GM11168 (cell line): ENCODE measurements around the gene FKBP15.
"Not testable (repeated sequence)": the region's sequence is repeated elsewhere in the genome, so short reads cannot be mapped to it uniquely, and the experiment has no call there.

Experiments
- in situ Hi-C: fragments of 300-500 bp; cut with MboI; formaldehyde crosslinking; loops from one replicate; pipeline ENCODE4 v1.12.0; 2022; ENCODE audit warnings: low sequenced_read_pairs; ENCODE audit not compliant: unreplicated experiment

Gene FKBP15

DNA sequence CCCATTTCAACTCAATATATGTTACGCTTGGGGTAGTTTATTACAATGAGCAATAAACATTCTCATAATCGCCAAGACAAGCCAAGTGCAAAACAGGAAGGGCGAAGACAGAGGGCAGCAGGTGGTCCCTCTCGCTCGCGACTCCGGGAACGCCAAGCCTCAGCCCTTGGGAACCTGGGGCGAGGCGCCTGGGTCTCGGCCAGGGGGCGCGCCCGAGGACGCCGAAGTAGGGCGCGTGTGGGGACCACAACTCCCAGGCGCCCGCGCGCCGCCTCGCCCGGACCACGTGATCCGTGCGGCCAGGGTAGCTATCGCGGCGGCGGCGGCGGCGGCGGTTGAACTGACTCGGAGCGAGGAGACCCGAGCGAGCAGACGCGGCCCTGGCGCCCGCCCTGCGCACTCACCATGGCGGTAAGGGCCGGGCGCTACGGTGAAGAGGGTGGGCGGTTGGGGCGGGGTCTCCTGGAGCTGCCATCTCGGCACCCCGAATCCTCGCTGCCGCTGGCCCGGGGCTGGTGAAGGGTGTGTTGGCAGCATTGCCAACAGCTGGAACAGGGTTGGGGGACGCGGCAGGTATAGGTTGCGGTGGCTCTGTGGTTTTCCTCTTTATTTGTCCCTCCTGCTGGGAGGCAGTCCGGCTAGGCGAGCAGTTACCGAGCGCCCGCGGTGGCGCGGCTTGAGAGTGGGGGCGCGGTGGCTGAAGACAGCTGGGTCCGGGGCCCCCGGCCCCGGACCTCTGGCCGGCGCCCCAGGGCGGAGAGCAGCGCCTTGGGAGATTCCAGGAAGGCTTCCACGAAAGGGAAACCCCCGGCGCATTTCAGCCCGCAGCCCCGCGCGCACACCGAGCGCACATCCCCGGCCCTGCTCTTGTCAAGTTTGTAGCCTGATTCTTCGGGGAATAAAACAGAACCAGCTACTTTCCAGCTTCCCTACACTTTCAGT, 70.1 kb downstream of the FKBP15 start, which contains the start of gene SLC31A2:
Gene SLC31A2 (plus strand): TSS at position 338 of the 942 bp plus-strand sequence. CDS start 68 bp downstream, at position 406.
- in situ Hi-C loops = no loop called here

- in situ Hi-C loops = not testable (repeated sequence)
These were observed 71.5 kb downstream of the FKBP15 start for GRCh38 chr9:113149561-113149960.

DNA sequence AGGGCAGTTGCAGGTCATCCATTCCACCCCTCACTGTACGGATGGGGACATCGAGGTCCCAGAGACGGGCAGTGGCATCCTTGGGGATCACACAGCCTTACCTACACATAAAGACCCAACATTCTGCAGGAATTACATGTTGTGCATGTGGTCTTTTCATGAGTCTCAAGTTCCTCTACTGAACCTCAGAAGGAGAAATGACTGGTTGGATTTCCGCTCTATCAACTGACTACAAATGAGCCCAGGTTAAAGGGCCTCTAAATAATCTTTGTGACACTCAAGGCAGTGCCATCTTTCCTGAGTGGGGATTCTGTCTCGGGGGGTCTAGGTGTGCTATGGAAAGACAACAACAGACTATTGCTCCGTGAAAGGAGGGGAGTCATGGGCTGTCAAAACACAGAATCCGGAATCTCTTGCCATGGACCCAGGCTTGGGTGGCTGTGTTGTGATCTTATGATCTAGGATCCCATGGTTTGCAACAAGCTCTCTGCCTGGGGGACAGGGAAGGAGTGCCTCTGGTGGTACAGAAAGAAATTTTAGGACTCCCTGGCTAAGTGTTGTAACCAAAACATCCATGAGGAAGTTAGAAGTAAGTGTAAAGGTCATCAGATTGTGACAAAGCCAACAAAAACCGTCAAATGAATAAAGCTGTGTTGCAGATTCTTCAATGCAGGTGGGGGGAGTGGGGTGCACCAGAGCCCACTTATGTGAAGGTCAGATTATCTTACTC, 72.1 kb downstream of the FKBP15 start:
- in situ Hi-C loops = no loop called here

- in situ Hi-C loops = no loop called here
These were observed 72.7 kb downstream of the FKBP15 start for GRCh38 chr9:113148372-113148705.

DNA sequence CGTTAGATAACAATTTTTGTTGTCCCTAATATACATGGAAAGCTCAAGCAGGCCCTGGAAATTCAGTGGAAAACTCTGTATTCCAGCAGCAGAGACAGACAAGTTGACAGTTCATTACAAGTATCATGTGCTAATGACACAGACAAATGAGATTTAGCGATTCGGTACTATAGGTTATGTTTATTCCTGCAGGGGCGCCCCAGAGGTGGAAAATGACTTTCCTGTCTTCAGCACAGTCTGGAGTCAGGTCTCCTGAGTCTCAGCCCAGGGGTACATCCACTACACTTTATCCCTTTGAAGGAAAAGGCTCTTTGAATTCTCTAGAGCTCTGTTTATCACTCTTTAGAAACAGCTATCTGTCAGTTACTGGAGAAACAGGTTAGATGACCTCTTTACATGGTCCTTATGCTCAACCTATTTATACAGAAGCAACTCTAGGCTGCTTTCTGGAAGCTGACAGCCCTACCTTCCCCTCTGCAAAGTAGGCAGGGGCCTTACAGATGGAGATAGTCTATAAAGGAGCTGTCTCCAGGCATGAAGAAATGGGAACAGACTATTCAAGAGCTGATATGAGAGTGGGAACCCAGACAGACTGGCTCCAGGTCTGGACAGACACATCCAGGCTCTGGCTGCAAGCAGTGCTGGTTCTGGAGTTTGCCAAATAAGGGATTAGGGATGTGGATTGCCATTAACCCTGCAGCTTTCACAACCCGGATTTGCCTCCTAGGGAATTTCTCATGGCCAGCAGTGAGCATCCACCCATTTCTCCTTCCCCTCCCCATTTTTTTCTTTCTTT, 77.4 kb downstream of the FKBP15 start:
- in situ Hi-C loops = no loop called here

- in situ Hi-C loops = not testable (repeated sequence)
These were observed 80.2 kb downstream of the FKBP15 start for GRCh38 chr9:113140896-113141295.

- in situ Hi-C loops = no loop called here
These were observed 81.1 kb downstream of the FKBP15 start for GRCh38 chr9:113139953-113140352.

- in situ Hi-C loops = no loop called here
These were observed 81.8 kb downstream of the FKBP15 start for GRCh38 chr9:113139225-113139829.

DNA sequence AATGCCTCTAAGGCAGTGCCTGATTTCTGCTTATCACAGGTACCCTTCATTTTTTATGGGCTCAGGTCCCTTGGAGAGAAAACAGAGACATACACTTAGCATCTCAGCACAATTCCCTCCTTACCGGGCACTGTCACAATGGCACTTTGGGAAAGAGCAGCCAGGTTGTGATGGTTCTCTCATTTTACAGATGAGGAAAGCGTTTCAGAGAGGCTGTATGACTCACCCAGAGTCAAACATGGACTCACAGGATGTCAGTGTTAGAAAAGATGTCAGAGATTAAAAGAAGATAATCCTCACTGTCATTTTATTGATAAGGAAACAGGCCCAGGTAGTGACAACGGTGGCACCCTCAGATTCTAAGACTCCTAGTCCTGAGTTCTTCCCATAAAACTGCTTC, 82.3 kb downstream of the FKBP15 start:
- in situ Hi-C loops = no loop called here

DNA sequence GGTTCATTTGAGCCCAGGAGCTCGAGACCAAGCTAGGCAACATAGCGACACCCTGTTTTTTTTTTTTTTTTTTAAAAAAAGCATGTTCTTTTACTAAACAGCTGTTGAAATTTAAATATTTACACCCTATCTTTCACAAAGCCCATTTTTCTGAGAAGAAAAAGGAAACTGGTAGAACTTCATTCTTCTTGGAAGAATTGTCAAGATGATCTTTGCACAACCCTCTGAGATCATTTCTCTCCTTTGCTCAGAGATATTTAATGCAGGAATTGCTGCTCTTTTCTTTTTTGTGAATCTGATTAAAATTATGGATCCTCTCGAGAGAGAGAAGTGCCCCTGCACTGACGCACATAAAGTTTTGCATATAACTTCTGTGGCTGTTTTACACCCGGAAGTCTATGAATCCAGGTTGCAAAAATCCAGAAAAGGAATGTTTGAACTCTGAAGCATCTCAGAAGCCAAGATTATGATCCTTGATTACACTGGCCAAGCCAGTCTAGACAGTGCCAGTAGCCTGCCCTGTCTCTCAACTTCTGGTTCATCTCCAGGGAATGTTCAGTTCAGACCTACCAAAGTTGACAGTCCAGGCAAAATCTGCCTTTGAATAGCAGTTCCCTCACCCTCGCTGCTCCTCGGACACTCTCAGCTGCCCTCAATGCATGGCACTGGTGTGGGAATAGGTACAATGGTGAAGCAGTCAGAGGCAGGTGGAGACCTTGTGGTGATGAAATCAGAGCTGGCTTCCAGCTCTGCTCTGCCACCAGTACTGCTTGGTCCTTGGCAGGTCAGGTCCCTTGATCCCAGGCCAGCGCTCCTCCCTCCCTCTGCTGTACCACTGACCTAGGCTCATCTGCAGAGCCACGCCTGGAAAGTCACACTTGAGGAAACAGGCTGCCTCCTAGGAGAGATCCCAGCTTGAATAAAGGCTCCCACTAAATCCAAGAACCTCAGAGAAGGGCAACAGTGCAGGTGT, 83.6 kb downstream of the FKBP15 start:
- in situ Hi-C loops = no loop called here

GRCh38 chr9:113131689-113132151, 89.4 kb downstream of the FKBP15 start:
- in situ Hi-C loops = no loop called here

GRCh38 chr9:113129884-113130283, 91.2 kb downstream of the FKBP15 start:
- in situ Hi-C loops = no loop called here

- in situ Hi-C loops = no loop called here
These were observed 91.6 kb downstream of the FKBP15 start for GRCh38 chr9:113129466-113129865.

GRCh38 chr9:113125386-113126035, 95.6 kb downstream of the FKBP15 start:
- in situ Hi-C loops = no loop called here

GRCh38 chr9:113118829-113119228, 102.2 kb downstream of the FKBP15 start:
- in situ Hi-C loops = not testable (repeated sequence)
